DMS 273 (cell line): Measurements from ENCODE around the gene MDH1B.
"Not testable (repeated sequence)": the region's sequence is repeated elsewhere in the genome, so short reads cannot be mapped to it uniquely, and the experiment has no call there.

Source experiments
- DNase-seq: peaks from one replicate; lab custom pipeline; 2025; ENCODE audit not compliant: unreplicated experiment; lab: John Stamatoyannopoulos, UW

The MDH1B gene

GRCh38 chr2:206765242-206766056 is at the start of gene MDH1B, which contains the start of gene FASTKD2:
TSS of gene MDH1B (minus strand) at chr2:206765328. CDS start at chr2:206765271, 57 bp downstream.
TSS of gene FASTKD2 (plus strand) at chr2:206765606. CDS start at chr2:206766694, 1,088 bp downstream.
- peak; percentile 91 for DNase-seq

GRCh38 chr2:206814498-206814897 is 49.4 kb upstream of the MDH1B start:
- DNase-seq: no peak

- DNase-seq: not testable (repeated sequence)
Observed at GRCh38 chr2:206812471-206812870, 47.3 kb upstream of the MDH1B start.

- not testable (repeated sequence) for DNase-seq
Observed at GRCh38 chr2:206807624-206808023, 42.5 kb upstream of the MDH1B start.

GRCh38 chr2:206805887-206806607 is 40.9 kb upstream of the MDH1B start:
- DNase-seq: peak; percentile 11

- no peak for DNase-seq
Observed at GRCh38 chr2:206804326-206804725, 39.2 kb upstream of the MDH1B start.

- DNase-seq: no peak
Observed at GRCh38 chr2:206802654-206803514, 37.8 kb upstream of the MDH1B start.

- no peak for DNase-seq
Observed at GRCh38 chr2:206801418-206802189, 36.5 kb upstream of the MDH1B start.

GRCh38 chr2:206800506-206801417 is 35.6 kb upstream of the MDH1B start:
- DNase-seq: peak; percentile 86

- no peak for DNase-seq
Observed at GRCh38 chr2:206799083-206799482, 34.0 kb upstream of the MDH1B start.

- no peak for DNase-seq
Observed at GRCh38 chr2:206798000-206798399, 32.9 kb upstream of the MDH1B start.

GRCh38 chr2:206797376-206797775 is 32.2 kb upstream of the MDH1B start:
- no peak for DNase-seq

- DNase-seq: no peak
Observed at GRCh38 chr2:206792645-206793044, 27.5 kb upstream of the MDH1B start.

- no peak for DNase-seq
Observed at GRCh38 chr2:206790311-206790935, 25.3 kb upstream of the MDH1B start.

GRCh38 chr2:206784559-206785353 is 19.6 kb upstream of the MDH1B start:
- no peak for DNase-seq

GRCh38 chr2:206783718-206784117 is 18.6 kb upstream of the MDH1B start:
- DNase-seq: peak; percentile 24

- no peak for DNase-seq
Observed at GRCh38 chr2:206780671-206781070, 15.5 kb upstream of the MDH1B start.

- DNase-seq: no peak
Observed at GRCh38 chr2:206776432-206776831, 11.3 kb upstream of the MDH1B start.
